ENCODE measurements around the gene RHOG.

DNA sequence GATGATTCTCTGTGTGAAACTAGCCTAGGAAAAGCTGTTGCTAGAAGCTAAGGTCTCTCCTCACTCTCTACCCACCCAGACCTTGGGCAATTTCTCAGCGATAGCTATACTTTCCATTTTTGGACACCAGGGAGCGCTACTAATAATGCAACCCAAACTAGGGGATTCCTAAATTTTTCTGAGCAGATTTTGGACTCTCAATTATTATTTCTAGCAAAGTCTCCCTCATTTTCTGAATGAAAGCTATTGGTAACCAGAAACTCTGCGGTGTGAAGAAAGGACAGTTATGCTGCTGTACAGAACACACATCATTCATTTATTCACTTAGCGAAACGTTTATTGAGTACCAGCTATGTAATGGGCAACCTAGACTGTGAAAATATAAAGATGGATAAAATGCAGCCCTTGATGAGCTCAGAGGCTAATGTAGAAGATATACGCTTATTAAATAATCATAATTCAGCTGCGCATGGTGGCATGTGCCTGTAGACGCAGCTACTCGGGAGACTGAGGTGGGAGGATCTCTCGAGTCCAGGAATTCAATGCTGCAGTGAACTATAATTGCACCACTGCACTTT lies 8.6 kb upstream of the RHOG start:
- no peak for TF ChIP-seq TAF1 (IDR thresholded peaks at IDR 0.05; ENCODE audit: low read depth, low read length)
- TF ChIP-seq POLR2AphosphoS5 (IDR thresholded peaks at IDR 0.05; ENCODE audit: low read depth, low read length), result no peak
- no peak for TF ChIP-seq POU2F2 (IDR thresholded peaks at IDR 0.05; ENCODE audit: low read depth, low read length)
- no peak for TF ChIP-seq POLR2A (IDR thresholded peaks at IDR 0.05; ENCODE audit: low read depth, low read length)
- no peak for TF ChIP-seq SPI1 (IDR thresholded peaks at IDR 0.05; ENCODE audit: low read depth, low read length)

All from GM12891 (cell line).